GM19025 (cell line): ENCODE results near the gene PFN4.
A peak's percentile ranks its signal among the peaks of the same experiment; 100 is the strongest.
"Not testable (repeated sequence)": the region's sequence is repeated elsewhere in the genome, so short reads cannot be mapped to it uniquely, and the experiment has no call there.

Source experiments
- ATAC-seq: cut with Tn5 transposase; IDR thresholded peaks from one replicate; pipeline ENCODE4 v1.9.1; 2021; ENCODE audit warnings: mild to moderate bottlenecking, low read depth, moderate library complexity; ENCODE audit not compliant: unreplicated experiment

Gene PFN4

GRCh38 chr2:24123195-24123921 lies at the start of gene PFN4, which contains the start of gene FAM228B:
Gene PFN4 (minus strand): TSS chr2:24123334. CDS start chr2:24122535, 799 bp downstream.
Gene FAM228B (plus strand): TSS chr2:24123469. CDS start chr2:24124362, 893 bp downstream.
- peak; percentile 87 for ATAC-seq

DNA sequence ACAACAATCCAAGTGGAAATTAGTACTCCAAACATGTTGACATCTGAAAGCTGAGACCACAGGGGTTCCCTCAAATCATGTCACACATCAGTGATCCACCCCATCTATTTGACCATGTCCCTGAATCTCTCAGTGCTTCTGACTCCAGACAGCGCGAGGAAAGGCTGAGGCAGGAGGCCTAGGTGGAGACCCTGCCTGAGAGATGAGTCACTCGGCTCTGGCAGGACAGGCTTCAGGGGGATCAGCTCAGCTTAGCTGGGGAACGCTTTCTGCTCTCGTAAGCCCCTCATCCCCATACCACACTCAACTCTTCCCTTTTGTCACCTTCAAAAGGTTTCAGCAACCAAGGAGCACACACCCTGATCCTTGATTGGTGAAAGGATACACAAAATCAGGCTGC lies 45.9 kb upstream of the PFN4 start:
- ATAC-seq: no peak

DNA sequence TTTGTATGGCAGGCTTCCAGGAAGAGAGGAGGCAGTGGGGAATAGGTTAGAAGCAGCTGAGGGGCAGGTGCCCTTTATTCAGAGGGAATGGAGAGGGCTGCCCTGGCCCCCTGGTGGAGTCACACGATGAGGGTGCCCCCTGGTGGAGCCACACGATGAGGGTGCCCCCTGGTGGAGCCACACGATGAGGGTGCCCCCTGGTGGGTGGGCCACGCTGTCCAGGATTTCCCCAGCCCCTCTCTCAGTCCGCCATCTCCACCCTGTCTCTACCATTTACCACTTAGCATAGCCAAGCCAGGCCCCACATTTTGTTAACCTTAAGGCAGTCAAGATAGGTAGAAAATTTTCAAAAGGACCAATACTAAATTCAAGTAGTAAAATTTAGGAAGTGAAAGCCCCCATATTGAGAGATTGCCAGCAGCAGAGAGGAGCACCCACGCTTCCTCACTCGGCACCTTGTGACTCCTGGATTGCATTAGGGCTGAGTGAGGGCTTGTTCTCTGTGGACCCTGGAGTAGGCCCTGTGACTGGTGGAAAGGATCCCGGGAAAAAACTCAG lies 41.4 kb upstream of the PFN4 start:
- peak; percentile 60 for ATAC-seq

- no peak for ATAC-seq
Measured at GRCh38 chr2:24163601-24164000, 40.5 kb upstream of the PFN4 start.

DNA sequence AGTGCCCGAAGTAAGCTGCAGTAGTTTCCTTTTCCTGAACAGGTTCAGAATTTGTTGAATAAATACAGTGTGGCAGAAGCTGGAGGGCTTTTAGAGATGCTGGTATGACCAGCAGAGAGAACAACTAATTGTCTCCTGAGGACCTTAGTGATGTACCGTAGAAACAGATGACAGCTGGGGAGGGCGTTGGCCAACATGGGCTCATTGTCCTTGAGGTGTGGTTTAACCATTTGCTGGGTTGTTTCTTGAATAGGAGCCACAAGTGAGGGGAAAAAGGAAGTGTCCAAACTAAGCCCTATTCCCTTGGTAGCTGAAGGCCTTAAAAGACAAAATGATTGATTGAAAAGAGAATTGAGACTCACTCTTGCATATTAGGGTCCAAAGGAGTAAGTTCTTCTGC lies 40.1 kb upstream of the PFN4 start:
- no peak for ATAC-seq

DNA sequence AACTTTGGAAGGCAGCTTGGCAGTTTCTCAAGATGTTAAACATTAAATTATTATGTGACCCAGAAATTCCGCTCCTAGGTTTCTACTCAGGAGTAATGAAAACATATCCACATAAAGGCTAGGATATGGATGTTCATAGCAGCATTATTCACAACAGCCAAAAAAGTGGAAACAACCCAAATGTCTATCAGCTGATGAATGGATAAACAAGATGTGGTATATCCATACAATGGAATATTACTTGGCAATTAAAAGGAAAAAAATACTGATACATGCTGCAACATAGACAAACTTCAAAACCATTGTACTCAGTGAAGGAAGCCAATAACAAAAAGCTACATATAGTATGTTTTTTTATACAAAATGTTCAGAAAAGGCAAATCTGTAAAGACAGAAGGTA lies 39.4 kb upstream of the PFN4 start:
- ATAC-seq: no peak

DNA sequence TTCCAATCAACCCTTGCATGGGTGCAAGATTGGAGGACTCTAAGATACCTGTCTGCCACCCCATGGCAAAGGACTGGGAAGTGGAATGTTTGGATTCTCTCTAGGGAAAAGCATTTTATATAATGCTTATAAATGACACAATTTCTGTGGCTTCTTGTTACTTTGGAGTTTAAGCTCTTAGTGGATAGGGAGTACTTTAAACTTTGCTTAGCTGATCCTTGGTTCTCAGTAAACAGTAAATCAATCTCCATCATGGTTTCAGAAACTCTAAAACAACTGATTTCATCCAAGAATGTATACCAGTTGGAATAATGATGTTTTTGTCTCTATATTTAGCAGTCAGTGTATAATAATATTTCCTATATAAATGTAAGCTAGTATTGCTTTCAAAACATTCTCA lies 37.6 kb upstream of the PFN4 start:
- no peak for ATAC-seq

GRCh38 chr2:24159708-24160107 lies 36.6 kb upstream of the PFN4 start:
- ATAC-seq: no peak

DNA sequence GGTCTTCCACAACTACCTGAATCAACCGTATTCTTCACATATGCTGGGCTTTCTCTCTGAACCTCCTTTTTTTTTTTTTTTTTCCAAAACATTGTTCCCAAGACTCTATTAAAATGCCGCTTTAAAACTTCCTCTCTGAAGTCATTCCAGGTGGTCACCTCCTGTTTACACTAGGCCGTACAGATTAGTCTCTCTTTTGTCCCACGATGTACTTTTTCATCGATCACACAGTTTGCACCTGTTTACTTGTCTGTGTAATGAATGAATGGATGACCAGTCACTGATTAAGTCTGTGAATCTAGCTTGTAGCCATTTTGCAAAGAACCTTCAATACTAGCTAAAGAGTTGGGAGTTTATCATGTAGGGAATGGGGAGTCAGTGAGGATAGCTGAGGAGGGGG lies 35.0 kb upstream of the PFN4 start:
- no peak for ATAC-seq

DNA sequence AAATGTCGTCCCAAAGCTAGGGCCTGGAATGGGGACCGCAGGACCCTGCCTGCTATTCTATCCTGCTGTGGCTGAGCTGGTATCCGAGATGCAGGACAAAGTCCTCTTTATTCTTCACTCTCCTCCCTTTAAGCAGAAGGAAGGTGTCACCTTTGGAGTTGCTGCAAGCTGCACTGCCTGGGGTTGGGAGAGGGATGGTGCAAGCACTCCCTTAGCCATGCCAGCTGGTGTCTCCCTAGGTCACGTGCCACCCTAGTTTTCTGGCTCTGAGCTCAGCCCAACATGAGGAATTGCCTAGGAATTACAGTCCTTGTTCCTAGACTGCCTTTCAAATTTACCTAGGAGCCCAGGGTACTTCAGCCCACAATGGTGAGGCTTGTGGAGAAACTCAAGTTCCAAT lies 30.3 kb upstream of the PFN4 start:
- ATAC-seq: no peak

GRCh38 chr2:24152413-24153197 lies 29.5 kb upstream of the PFN4 start:
- ATAC-seq: no peak

DNA sequence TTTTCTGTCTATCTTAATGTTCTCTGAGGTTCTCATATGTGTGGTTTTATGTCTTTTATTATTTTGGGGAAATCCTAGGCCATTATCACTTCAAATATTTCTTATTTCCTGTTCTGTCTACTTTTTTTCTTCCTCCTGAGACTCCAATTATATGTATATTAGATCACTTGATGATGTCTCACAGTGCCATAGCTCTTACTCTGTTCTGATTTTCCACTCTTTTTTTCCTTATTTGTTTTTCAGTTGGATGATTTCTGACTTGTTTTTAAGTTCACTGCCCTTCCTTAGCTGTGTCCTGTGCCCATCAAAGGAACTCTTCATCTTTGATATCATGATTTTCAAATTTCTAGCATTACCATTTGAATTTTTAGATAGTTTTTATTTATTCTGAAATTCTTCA lies 24.2 kb upstream of the PFN4 start:
- ATAC-seq: no peak

DNA sequence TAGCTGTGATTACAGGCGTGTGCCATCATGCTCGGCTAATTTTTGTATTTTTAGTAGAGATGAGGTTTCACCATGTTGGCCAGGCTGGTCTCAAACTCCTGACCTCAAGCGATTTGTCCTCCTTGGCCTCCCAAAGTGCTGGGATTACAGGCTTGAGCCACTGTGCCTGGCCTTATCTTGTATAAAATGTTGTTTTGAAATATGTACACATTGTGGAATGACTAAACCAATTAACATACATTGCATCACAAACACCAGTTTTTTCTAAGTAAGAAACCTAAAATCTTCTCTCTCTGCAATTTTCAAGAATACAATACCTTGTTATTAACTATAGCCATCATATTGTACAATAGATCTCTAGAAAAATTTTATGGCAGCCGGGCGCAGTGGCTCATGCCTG lies 17.2 kb upstream of the PFN4 start:
- not testable (repeated sequence) for ATAC-seq

GRCh38 chr2:24132543-24132942 lies 9.4 kb upstream of the PFN4 start:
- no peak for ATAC-seq

DNA sequence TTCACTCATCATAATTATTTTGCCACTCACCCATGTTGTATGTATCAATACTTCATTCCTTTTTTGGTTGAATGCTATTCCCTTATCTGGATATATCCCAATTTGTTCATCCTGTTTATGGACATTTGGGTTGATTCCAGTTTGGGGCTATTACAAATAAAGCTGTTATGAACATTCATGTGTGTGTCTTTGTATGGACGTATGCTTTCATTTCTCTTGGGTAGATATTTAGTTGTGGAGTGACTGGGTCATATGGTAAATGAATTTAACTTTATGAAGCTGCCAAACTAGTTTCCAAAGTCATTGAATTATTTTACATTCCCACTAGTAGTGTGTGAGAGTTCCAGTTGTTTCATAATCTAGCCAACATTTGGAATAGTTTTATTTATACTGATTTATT lies 2.8 kb upstream of the PFN4 start:
- ATAC-seq: no peak

GRCh38 chr2:24123922-24124580 lies 917 bp upstream of the PFN4 start:
- ATAC-seq: no peak

- no peak for ATAC-seq
Measured at GRCh38 chr2:24122366-24123194, 554 bp downstream of the PFN4 start.

DNA sequence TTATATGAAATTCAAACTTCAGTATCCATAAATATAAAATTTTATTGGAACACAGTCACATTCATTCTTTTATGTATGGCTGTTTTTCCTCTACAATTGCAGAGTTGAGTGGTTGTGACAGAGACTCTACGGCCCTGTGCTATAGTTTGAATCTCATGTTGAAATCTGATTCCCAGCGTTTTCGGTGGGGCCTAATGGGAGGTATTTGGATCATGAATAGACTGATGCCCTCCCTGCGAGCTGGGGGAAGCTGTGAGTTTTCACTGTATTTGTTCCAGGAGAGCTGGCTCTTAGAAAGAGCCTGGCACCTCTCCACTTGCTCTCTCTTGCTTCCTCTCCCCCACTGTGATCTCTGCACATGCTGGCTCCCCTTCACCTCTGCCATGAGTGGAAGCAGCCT lies 1.7 kb downstream of the PFN4 start:
- no peak for ATAC-seq

GRCh38 chr2:24121066-24121465 lies 2.1 kb downstream of the PFN4 start:
- no peak for ATAC-seq

DNA sequence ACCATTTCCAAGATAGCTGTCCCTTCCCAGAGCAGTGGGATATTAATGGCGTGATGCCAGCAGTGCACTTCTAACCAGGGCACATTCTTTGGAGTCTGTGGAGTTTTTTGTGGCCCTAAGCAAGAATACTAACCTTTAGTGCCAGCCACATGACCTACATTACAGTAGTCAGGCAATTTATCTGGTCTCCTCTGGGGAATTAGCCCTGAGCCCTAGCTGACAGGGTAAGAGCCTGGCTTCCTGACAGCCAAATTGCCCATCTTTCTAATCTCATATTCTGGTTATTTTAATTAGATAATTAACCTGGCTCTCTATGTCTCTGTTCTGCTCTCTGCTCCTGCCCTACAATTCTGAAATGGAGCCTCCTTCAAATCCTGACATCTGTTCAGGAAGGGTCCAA lies 5.2 kb downstream of the PFN4 start:
- no peak for ATAC-seq
